ENCODE measurements around the gene MYH16. TPM values are rescaled to one million over a fixed set of nuclear protein-coding genes. Genes with fewer than 3 reads are reported as not detected.
"Not testable (repeated sequence)": the region's sequence is repeated elsewhere in the genome, so short reads cannot be mapped to it uniquely, and the experiment has no call there.

Gene MYH16
- under 1 TPM in 2 of 3 donors, not detected in 1; 0.06 to 0.21 TPM for polyA plus RNA-seq (ENCODE audit: insufficient read length in 3 of 3)

- no peak for DNase-seq (ENCODE audit: low read depth in 3 of 3, low spot score in 2 of 3)
These were observed at the start of gene MYH16 for GRCh38 chr7:99272476-99273045. MYH16 (plus strand) TSS chr7:99272839.

GRCh38 chr7:99224263-99224898, 48.3 kb upstream of the MYH16 start:
- not testable (repeated sequence) for DNase-seq (ENCODE audit: low read depth in 3 of 3, low spot score in 2 of 3)

DNA sequence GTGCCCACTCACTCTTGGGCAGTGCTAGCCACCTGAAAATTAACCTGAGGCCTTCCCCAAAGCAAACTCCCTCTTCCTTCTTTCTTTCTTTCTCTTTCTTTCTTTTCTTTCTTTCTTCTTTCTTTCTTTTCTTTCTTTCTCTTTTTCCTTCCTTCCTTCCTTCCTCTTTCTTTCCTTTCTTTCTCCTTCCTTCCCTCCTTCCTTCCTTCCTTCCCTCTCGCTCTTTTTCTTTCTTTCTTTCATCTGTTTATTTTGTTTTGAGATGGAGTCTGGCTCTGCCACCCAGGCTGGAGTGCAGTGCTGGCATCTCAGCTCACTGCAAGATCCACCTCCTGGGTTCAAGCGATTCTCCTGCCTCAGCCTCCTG, 47.8 kb upstream of the MYH16 start:
- no peak for DNase-seq (ENCODE audit: low read depth in 3 of 3, low spot score in 2 of 3)

DNA sequence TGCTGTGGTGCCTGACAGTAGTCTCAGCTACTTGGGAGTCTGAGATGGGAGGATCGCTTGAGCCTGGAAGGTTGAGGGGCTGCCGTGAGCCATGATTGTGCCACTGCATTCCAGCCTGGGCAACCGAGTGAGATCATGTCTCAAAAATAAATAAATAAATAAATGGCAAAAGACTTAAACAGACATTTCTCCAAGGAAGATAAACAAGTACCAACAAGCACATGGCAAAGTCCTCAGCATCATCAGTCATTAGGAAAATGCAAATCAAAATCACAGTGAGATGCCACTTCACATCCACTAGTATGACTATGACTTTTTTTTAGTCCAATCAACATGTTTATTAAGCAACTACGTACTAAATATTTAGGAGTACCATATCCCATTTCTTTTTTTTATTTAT, 43.4 kb upstream of the MYH16 start:
- no peak for DNase-seq (ENCODE audit: low read depth in 3 of 3, low spot score in 2 of 3)

GRCh38 chr7:99232082-99232770, 40.4 kb upstream of the MYH16 start:
- no peak for DNase-seq (ENCODE audit: low read depth in 3 of 3, low spot score in 2 of 3)

DNA sequence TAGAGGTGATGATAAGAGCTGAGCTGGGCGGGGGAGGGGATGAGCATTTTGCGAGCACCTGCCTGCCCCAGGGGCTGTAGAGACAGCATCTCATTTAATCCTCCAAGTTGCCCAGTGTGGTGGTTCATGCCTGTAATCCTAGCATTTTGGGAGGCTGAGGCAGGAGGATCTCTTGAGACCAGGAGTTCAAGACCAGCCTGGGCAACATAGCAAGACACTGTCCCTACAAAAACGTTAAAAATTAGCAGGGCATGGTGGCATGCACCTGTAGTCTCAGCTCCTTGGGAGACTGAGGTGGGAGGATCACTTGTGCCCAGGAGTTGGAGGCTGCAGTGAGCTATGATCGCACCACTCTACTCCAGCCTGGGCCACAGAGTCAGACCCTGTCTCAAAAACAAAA, 39.7 kb upstream of the MYH16 start:
- not testable (repeated sequence) for DNase-seq (ENCODE audit: low read depth in 3 of 3, low spot score in 2 of 3)

DNA sequence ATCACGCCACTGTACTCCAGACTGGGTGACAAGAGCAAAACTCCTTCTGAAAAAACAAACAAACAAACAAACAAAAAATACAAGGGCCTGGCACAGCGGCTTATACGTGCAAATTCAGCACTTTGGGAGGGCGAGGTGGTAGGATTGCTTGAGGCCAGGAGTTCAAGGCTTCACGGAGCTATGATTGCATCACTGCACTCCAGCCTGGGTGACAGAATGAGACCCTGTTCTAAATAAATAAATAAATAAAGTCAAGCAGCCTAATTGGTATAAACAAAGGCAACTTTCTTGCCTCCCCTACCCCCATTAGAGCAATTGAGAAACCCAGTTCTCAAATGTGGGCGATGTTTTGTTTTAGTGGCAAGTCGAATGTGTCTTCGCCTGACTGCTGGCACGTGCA, 38.5 kb upstream of the MYH16 start:
- no peak for DNase-seq (ENCODE audit: low read depth in 3 of 3, low spot score in 2 of 3)

DNA sequence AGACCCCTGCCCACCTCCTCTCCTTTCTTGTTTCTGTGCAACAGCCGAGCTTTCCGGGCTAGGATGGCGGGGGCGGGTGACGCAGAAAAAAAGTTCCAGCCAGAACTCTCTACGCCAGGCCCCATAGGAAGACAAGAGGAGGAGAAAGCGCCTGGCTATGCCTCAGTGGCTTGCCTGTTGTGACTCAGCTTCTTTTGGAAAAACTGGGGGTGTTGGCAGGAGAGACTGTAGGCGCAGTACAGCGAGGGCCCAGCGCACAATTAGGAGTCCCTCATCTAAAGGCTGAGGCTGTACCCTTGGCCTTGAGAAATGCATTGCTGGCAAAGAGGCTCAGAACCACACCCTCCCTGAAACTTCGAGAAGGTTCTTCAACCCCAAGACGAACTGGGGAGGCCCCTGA, 36.7 kb upstream of the MYH16 start:
- no peak for DNase-seq (ENCODE audit: low read depth in 3 of 3, low spot score in 2 of 3)

DNA sequence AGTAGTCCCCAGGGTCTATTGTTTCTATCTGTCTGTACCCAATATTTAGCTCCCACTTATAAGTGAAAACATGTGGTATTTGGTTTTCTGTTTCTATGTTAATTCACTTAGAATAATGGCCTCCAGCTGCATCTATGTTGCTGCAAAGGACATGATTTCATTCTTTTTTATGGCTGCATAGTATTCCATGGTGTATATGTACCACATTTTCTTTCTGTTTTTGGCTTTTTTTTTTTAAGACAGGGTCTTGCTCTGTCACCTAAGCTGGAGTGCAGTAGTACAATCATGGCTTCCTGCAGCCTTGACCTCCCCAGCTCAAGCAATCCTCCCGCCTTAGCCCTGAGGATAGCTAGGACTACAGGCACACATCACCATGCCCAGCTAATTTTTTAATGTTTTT, 34.8 kb upstream of the MYH16 start:
- not testable (repeated sequence) for DNase-seq (ENCODE audit: low read depth in 3 of 3, low spot score in 2 of 3)

DNA sequence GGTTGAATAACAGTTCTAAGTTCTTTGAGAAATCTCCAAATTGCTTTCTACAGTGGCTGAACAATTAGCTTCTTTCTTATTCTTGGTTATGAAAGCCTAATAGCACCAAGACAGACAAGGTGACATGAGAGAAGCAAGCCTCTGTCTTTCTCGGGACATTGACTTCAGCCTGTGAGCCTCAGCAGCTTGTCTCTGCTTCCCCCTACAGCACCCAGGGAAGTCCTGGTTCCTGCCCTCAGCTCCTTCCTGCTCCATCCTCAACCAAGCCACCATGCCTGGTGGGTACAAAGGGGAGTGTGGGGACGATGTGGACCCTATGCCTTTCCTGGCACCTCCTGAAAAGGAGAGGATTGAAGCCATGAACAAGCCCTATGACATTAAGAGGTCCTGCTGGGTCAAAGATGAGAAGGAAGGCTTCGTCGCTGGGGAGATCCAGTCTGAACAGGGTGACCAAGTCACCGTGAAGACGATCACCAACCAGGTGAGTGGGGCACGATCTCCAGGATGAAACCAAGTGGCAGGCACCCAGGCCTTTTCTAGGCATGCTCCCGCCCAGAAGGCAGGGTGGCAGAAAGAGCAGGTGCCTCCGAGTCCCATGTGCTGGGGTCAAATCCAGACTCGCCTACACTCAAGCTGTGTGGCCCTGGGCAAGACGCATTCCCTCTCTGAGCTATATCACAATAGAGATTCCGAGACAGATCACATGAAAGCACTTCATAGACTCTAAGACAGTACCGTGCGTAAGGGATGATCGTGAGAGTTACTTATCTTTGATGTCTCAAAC, 33.9 kb upstream of the MYH16 start:
- no peak for DNase-seq (ENCODE audit: low read depth in 3 of 3, low spot score in 2 of 3)

GRCh38 chr7:99242682-99243081, 30.0 kb upstream of the MYH16 start:
- DNase-seq (ENCODE audit: low read depth in 3 of 3, low spot score in 2 of 3), result no peak

GRCh38 chr7:99243751-99244337, 28.8 kb upstream of the MYH16 start:
- DNase-seq (ENCODE audit: low read depth in 3 of 3, low spot score in 2 of 3), result no peak

DNA sequence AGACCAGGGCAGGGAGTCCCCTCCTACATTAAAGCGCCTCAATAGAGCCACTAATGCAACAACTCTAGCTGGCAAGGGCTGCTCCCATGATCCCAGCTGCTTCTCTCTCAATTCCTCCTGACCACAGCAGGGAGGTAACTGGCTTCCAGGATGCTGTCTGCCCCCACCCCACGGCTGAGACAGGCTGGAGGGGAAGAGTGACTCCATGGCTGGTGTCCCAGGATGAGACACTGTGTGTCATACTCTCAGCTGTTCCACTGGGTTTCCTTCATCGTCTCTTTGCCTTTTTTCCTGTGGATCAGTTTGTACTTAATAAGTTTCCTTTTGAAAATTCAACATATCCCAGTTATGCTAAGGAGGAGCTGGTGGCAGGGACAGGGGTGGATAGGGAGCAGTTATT, 27.7 kb upstream of the MYH16 start:
- no peak for DNase-seq (ENCODE audit: low read depth in 3 of 3, low spot score in 2 of 3)

DNA sequence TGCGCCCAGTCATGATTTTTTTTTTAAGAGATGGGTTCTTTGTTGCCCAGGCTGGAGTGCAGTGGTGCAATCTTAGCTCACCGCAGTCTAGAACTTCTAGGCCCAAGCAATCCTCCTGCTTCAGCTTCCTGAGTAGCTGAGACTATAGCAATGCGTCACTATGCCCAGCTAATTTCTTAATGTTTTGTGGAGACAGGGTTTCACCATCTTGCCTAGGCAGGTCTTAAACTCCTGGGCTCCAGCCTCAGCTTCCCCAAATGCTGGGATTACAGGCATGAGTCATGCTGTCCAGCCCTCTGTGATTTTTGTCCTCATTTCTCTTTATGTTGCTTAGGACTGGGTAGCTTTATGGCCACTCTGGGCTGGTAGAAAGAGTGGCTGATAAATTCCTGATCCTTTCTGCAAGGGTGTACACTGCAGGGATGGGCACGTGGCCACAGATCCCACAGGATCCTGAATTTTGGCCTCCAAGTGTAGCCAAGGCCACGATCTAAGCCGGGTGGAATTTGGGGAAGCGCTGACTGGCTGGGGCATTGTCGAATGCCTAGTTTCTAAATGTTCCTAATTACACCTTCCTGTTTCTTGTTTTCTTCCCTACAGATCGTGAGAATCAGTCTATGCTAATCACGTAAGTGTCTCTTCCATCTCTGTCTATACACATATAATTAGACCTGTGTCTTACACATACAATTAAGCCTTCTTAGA, 24.1 kb upstream of the MYH16 start:
- no peak for DNase-seq (ENCODE audit: low read depth in 3 of 3, low spot score in 2 of 3)

GRCh38 chr7:99249985-99250575, 22.6 kb upstream of the MYH16 start:
- no peak for DNase-seq (ENCODE audit: low read depth in 3 of 3, low spot score in 2 of 3)

GRCh38 chr7:99252166-99252895, 20.3 kb upstream of the MYH16 start:
- DNase-seq (ENCODE audit: low read depth in 3 of 3, low spot score in 2 of 3), result no peak

DNA sequence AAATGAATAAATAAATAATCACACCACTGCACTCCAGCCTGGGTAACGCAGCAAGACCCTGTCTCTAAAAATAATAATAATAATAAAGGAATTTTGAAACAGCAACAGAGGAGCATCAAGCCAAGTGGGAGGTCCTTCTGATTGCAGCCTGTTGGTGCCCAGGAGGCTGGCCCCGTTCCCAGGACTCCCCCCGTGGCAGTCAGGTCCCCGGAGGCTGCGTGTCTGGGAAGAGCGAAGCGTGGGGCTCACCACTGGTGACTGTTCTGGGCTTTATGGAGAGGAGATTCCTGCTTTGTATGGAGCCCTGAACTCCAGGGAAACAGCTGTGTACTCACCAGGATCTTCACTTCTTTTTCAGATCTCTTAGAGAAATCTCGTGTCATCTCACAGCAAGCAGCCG, 19.3 kb upstream of the MYH16 start:
- DNase-seq (ENCODE audit: low read depth in 3 of 3, low spot score in 2 of 3), result no peak

DNA sequence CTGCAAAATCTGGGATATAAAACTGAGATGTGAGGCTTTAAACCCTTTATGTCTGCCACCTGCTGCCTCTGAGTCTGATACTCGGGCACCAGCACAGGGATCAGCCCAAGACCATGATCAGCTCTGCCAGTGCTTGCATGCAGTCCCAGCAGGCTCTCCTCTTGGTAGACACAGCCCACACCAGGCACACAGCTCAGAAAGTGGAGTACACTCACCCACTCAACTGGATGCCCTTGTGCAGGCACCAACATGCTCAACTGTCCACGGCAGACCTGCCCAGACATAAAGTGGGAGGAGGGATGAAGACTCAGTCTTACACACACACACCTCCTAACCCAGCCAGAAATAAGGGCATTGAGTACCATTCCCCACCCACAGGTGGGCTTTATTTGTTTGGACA, 18.2 kb upstream of the MYH16 start:
- no peak for DNase-seq (ENCODE audit: low read depth in 3 of 3, low spot score in 2 of 3)

DNA sequence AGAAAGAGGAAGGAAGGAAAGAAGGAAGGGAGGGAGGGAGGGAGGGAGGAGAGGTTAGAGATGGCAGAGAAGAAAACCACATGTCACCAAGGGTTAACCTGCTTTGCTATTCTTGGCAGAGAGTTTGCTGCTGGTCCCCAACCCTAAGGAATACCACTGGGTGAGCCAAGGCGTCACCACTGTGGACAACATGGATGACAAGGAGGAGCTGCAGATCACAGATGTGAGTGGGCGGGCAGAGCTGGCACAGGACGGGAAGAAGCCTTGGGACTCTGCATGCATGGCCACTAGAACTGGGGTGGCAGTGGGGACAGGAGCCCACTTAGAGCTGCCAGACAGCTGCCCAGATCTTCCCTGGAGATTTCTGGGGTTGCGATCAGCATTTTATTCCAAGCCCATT, 17.2 kb upstream of the MYH16 start:
- no peak for DNase-seq (ENCODE audit: low read depth in 3 of 3, low spot score in 2 of 3)
